CD4-positive, alpha-beta memory T cell (primary cell): Measurements from ENCODE around the gene HPS5. TPM values are rescaled to one million over a fixed set of nuclear protein-coding genes. Genes with fewer than 3 reads are reported as not detected.

Experiments used
- CTCF ChIA-PET: fragments of 350-600 bp; sonication (Branson Sonifier 250); formaldehyde crosslinking; loops from one replicate; lab custom pipeline; 2021; ENCODE audit warnings: inconsistent platforms; ENCODE audit not compliant: partially characterized antibody; lab: Charles Lee
- POLR2A ChIA-PET: fragments of 350-600 bp; sonication (Branson Sonifier 250); formaldehyde crosslinking; loops from one replicate; lab custom pipeline; 2021; ENCODE audit not compliant: partially characterized antibody; lab: Charles Lee
- DNase-seq, 5 donors: peaks; one replicate each; pipeline versions ENCODE4 v3.0.0 to v3.0.0-alpha.2; 2020 to 2022; ENCODE audit warnings: mixed read lengths in 1 of 5
- H3K27ac ChIP-seq: one replicate; pipeline ENCODE4 v1.7.0; 2013; ENCODE audit warnings: low read depth, low read length
- H3K27me3 ChIP-seq: 2 replicates; pipeline ENCODE4 v1.7.0; 2013; ENCODE audit warnings: mild to moderate bottlenecking, low read length, moderate library complexity; ENCODE audit not compliant: insufficient read depth
- H3K36me3 ChIP-seq: 2 replicates; pipeline ENCODE4 v1.7.0; 2013; ENCODE audit warnings: mild to moderate bottlenecking, low read length, moderate library complexity; ENCODE audit not compliant: insufficient read depth
- H3K4me1 ChIP-seq: 2 replicates; pipeline ENCODE4 v1.7.0; 2013; ENCODE audit warnings: mild to moderate bottlenecking, low read length, moderate library complexity; ENCODE audit not compliant: insufficient read depth
- H3K4me3 ChIP-seq, 2 donors: one replicate each; pipeline ENCODE4 v1.7.0; 2013; ENCODE audit warnings: low read length in 2 of 2, mild to moderate bottlenecking in 1 of 2
- H3K9me3 ChIP-seq, 2 donors: one replicate each; pipeline ENCODE4 v1.7.0; 2013; ENCODE audit warnings: low read length in 2 of 2, control low read depth in 1 of 2; ENCODE audit not compliant: control insufficient read depth in 1 of 2
- H3K27ac Mint-ChIP-seq, 7 donors: one replicate each; pipeline ENCODE4 v1.8.0; 2020 to 2021; ENCODE audit warnings: mixed read lengths in 7 of 7, mild to moderate bottlenecking in 6 of 7, inconsistent platforms in 3 of 7, moderate library complexity in 3 of 7
- H3K27me3 Mint-ChIP-seq, 2 donors: one replicate each; pipeline ENCODE4 v1.8.0; 2020 to 2021; ENCODE audit warnings: mixed read lengths in 2 of 2
- H3K36me3 Mint-ChIP-seq, 2 donors: one replicate each; pipeline ENCODE4 v1.8.0; 2020 to 2021; ENCODE audit warnings: mixed read lengths in 2 of 2, inconsistent platforms in 1 of 2, mild to moderate bottlenecking in 1 of 2
- H3K4me1 Mint-ChIP-seq, 4 donors: one replicate each; pipeline ENCODE4 v1.8.0; 2020 to 2021; ENCODE audit warnings: mixed read lengths in 4 of 4, mild to moderate bottlenecking in 1 of 4
- H3K4me3 Mint-ChIP-seq, 8 donors: one replicate each; pipeline ENCODE4 v1.8.0; 2020 to 2021; ENCODE audit warnings: mixed read lengths in 8 of 8, mild to moderate bottlenecking in 7 of 8, moderate library complexity in 6 of 8, inconsistent platforms in 3 of 8
- H3K9me3 Mint-ChIP-seq, 8 donors: one replicate each; pipeline ENCODE4 v1.8.0; 2020 to 2021; ENCODE audit warnings: mixed read lengths in 8 of 8, mild to moderate bottlenecking in 5 of 8, inconsistent platforms in 3 of 8, moderate library complexity in 1 of 8
- intact Hi-C: fragments of 100-400 bp; cut with micrococcal nuclease; formaldehyde crosslinking; loops from one replicate; pipeline ENCODE4 v1.15.1; 2023
- polyA plus RNA-seq, 2 donors: library from polyadenylated mRNA; unstranded; fragments of 300-500 nt; fragmentation: Illumina TruSeq; gene quantifications; one replicate each; pipeline ENCODE4 v1.2.3, GENCODE V29; 2021
- total RNA-seq, 2 experiments: library from RNA; stranded (reverse); gene quantifications; one replicate each; pipeline ENCODE4 v1.2.3, GENCODE V29; 2021

Gene HPS5
- total and polyA plus RNA-seq, 4 experiments from 2014 or later, result 14.2 to 23.7 (median 18.6) TPM

DNA sequence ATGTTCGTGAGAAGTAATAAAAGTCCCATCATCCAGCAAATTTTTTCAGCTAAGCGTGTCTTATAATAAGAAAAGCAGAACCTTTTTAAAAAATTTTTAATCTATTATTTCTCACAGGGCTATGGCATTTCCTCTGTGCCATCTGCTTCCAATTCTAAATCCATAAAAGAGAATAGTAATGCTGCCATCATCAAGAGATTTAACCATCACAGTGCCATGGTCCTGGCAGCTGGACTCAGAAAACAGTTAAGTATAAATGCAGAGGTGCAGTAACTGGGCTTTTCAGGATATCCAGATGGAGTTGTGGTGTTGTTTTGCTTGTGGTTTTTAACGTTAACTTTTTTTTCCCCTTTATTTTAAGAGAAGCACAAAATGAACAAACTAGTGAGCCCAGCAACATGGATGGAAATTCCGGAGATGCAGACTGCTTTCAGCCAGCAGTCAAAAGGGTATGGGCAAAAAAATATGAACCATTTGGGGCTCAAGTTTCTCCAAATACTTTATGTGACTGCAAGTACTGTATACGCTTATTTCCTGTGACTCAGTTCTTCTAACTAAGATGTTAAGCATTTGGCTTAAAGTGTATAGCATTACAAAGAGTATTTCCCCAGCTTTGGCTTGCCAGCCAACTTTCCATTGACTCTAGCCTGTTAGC is 25.7 kb upstream of the HPS5 start:
- peaks cover 35 to 58% of the 10 kb centered on the region in 2 donors for H3K36me3 Mint-ChIP-seq
- intact Hi-C loops, result no loop called here
- CTCF ChIA-PET, result interaction anchor here (0.9 to 1.5 kb wide), 2 partner anchors 11 to 14 kb away, joined by 3 read pairs; no protein-coding TSS in a partner anchor
- Histone ChIP-seq H3K36me3 (peaks cover 42% of the 10 kb centered on the region), H3K9me3 (no peaks in the 10 kb centered on the region), H3K27me3 (no peaks in the 10 kb centered on the region), H3K27ac (no peak overlapping the region), H3K4me1 (no peaks in the 10 kb centered on the region), H3K4me3 (no peak overlapping the region)
- H3K4me1 Mint-ChIP-seq, result peaks cover 0 to 6% (median 3%) of the 10 kb centered on the region in 4 donors
- H3K4me3 Mint-ChIP-seq, result no peak overlapping the region
- no peaks in the 10 kb centered on the region for H3K27me3 Mint-ChIP-seq
- DNase-seq, result no peak
- H3K9me3 Mint-ChIP-seq, result no peaks in the 10 kb centered on the region
- H3K27ac Mint-ChIP-seq, result peak overlapping the region in 2 of 7 donors; percentile 29 to 32
- POLR2A ChIA-PET, result interaction anchor here (1.1 to 1.9 kb wide), 3 partner anchors 47 to 179 kb away, joined by 3 to 4 read pairs (median 4); partner anchors contain the start of genes LDHA and TSG101

DNA sequence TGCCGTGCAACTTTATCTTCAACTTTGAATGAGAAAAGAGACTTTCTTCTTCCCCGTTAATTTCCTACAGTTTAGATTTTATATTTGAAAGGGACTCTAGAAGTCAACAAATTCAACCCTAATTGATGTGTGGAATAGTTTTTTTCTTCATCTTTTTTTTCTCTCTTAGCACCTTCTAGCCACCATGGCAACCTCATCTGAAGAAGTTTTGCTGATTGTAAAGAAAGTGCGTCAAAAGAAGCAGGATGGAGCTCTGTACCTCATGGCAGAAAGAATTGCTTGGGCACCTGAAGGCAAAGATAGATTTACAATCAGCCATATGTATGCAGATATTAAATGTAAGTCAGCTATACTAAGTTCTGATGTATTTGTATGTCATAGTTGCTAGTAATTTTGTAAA is 11.0 kb upstream of the HPS5 start:
- CTCF ChIA-PET, result no interaction called here
- H3K27me3 Mint-ChIP-seq, result no peaks in the 10 kb centered on the region
- Histone ChIP-seq H3K27me3 (no peaks in the 10 kb centered on the region), H3K36me3 (peaks cover 32% of the 10 kb centered on the region), H3K4me3 (no peak overlapping the region), H3K9me3 (no peaks in the 10 kb centered on the region), H3K4me1 (peaks cover 65% of the 10 kb centered on the region), H3K27ac (peak overlapping the region; percentile 48)
- H3K27ac Mint-ChIP-seq, result peak overlapping the region; percentile 92 to 96 (median 94)
- H3K4me3 Mint-ChIP-seq, result peak overlapping the region; percentile 57 to 89 (median 76)
- POLR2A ChIA-PET, result interaction anchor here (1.6 to 3.8 kb wide), 3 partner anchors 11 to 62 kb away, joined by 12 to 33 read pairs (median 12); partner anchors contain the start of genes GTF2H1, HPS5 and LDHA
- peak; percentile 44 to 70 (median 48) for DNase-seq
- H3K36me3 Mint-ChIP-seq, result peaks cover 37 to 49% of the 10 kb centered on the region in 2 donors
- intact Hi-C loops, result loop anchor here (1.0 kb wide), 1 partner anchor 11 kb away; the partner anchor contains the start of genes GTF2H1 and HPS5
- H3K4me1 Mint-ChIP-seq, result peaks cover 43 to 69% (median 60%) of the 10 kb centered on the region in 4 donors
- H3K9me3 Mint-ChIP-seq, result no peaks in the 10 kb centered on the region

DNA sequence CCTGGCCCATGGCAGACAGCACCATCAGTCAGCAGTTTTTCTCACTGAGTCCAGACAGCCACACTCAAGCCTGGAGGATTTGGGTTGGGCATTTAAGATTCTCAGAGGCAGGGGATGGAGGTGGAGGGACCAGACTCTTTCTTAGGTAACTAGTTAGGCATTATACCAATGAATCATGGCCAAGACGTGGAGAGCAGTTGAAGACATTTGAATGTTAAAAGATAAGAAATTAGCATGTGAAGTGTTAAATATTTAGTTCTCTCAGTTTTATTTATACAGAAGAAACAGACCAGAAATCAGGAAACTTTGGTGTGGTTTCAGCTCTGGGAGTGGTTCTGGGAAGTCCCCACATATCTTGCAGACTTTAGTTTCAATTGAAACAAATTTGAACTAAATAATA is 10.4 kb upstream of the HPS5 start:
- Mint-ChIP-seq H3K36me3 (peaks cover 35 to 47% of the 10 kb centered on the region in 2 donors), H3K9me3 (no peaks in the 10 kb centered on the region), H3K4me3 (peak overlapping the region; percentile 62 to 89 (median 79)), H3K4me1 (peaks cover 43 to 69% (median 60%) of the 10 kb centered on the region in 4 donors), H3K27ac (peak overlapping the region; percentile 92 to 95 (median 94)), H3K27me3 (no peaks in the 10 kb centered on the region)
- no peaks in the 10 kb centered on the region for H3K27me3 ChIP-seq
- intact Hi-C loops, result loop anchor here (1.0 kb wide), 1 partner anchor 10 kb away; the partner anchor contains the start of genes GTF2H1 and HPS5
- DNase-seq, result peak; percentile 45 to 82 (median 57)
- peak overlapping the region; percentile 71 for H3K27ac ChIP-seq
- H3K9me3 ChIP-seq, result no peaks in the 10 kb centered on the region
- peaks cover 31% of the 10 kb centered on the region for H3K36me3 ChIP-seq
- H3K4me1 ChIP-seq, result peaks cover 69% of the 10 kb centered on the region
- CTCF ChIA-PET, result interaction anchor here (0.5 kb wide), 1 partner anchor 61 kb away, joined by 4 read pairs; no protein-coding TSS in a partner anchor
- peak overlapping the region; percentile 11 to 19 for H3K4me3 ChIP-seq
- POLR2A ChIA-PET, result interaction anchor here (1.6 to 3.8 kb wide), 3 partner anchors 10 to 63 kb away, joined by 12 to 33 read pairs (median 12); partner anchors contain the start of genes GTF2H1, HPS5 and LDHA

DNA sequence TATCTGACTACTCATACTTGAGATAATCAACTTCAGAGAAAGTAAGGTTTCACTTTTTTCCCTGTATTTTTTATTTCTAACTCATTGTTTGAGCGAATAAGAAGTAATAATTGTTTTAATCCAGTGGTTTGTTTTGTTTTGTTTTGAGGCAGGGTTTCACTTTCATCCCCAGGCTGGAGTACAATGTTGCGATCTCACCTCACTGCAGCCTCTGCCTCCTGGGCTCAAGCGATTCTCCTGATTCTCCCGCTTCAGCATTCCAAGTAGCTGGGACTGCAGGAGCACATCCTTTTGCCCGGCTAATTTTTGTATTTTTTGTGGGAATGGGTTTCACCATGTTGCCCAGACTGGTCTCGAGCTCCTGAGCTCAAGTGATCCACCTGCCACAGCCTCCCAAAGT is 9.0 kb upstream of the HPS5 start:
- peak overlapping the region; percentile 65 to 95 (median 86) for H3K27ac Mint-ChIP-seq
- CTCF ChIA-PET, result no interaction called here
- peaks cover 38 to 46% of the 10 kb centered on the region in 2 donors for H3K36me3 Mint-ChIP-seq
- H3K4me3 ChIP-seq, result peak overlapping the region in 1 of 2 donors; percentile 1
- no peaks in the 10 kb centered on the region for H3K9me3 ChIP-seq
- H3K27me3 ChIP-seq, result no peaks in the 10 kb centered on the region
- peak overlapping the region; percentile 71 for H3K27ac ChIP-seq
- POLR2A ChIA-PET, result interaction anchor here (1.0 to 3.8 kb wide), 4 partner anchors 9 to 64 kb away, joined by 4 to 33 read pairs (median 12); partner anchors contain the start of genes GTF2H1, HPS5 and LDHA
- peaks cover 49 to 74% (median 64%) of the 10 kb centered on the region in 4 donors for H3K4me1 Mint-ChIP-seq
- H3K4me3 Mint-ChIP-seq, result peak overlapping the region; percentile 46 to 76 (median 68)
- no peaks in the 10 kb centered on the region for H3K9me3 Mint-ChIP-seq
- intact Hi-C loops, result loop anchor here (2.0 kb wide), 1 partner anchor 64 kb away; the partner anchor contains the start of gene LDHA
- H3K27me3 Mint-ChIP-seq, result no peaks in the 10 kb centered on the region
- H3K4me1 ChIP-seq, result peaks cover 73% of the 10 kb centered on the region
- H3K36me3 ChIP-seq, result peaks cover 25% of the 10 kb centered on the region
- DNase-seq, result no peak

DNA sequence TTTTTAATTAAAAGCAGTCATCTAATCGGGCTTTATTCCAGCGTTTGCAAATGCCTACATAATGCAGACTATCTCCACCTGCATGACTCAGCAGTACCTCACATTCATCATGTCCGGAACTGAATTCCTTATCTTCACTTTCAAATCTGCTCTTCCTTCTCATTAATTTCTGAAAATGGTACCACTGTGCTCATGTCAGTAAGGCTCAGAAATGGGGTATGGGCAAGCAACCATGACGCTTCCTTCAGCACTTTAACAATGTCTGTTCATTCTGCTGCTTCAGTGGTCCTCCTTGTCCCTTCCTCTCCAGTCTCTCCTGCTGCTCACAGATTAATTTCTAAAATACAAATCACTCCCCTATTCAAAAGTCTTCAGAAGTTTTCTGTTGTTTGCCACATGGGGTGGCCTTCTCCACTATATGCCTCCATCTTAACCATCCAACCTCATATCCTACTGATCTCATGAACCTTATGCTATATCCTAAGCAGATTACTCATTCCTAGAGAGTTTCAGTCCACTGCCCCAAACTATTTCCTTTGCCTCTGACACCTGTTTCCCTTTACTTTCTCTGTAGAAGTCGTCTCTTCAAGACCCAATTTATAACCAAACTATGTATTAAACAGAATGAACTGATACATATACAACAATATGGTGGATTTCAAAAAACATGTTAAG is 7.4 kb upstream of the HPS5 start:
- no peak overlapping the region for H3K4me3 ChIP-seq
- peaks cover 13% of the 10 kb centered on the region for H3K36me3 ChIP-seq
- intact Hi-C loops, result loop anchor here (10.0 kb wide), 1 partner anchor 225 kb away; the partner anchor contains the start of gene SAAL1
- Mint-ChIP-seq H3K4me1 (peaks cover 55 to 76% (median 65%) of the 10 kb centered on the region in 4 donors), H3K4me3 (peak overlapping the region in 7 of 8 donors; percentile 4 to 71 (median 18)), H3K27ac (peak overlapping the region; percentile 62 to 95 (median 83)), H3K36me3 (peaks cover 26 to 44% of the 10 kb centered on the region in 2 donors), H3K27me3 (no peaks in the 10 kb centered on the region), H3K9me3 (no peaks in the 10 kb centered on the region)
- H3K4me1 ChIP-seq, result peaks cover 79% of the 10 kb centered on the region
- ChIA-PET CTCF (no interaction called here), POLR2A (no interaction called here)
- no peak for DNase-seq
- H3K27me3 ChIP-seq, result no peaks in the 10 kb centered on the region
- H3K9me3 ChIP-seq, result no peaks in the 10 kb centered on the region
- H3K27ac ChIP-seq, result peak overlapping the region; percentile 71

DNA sequence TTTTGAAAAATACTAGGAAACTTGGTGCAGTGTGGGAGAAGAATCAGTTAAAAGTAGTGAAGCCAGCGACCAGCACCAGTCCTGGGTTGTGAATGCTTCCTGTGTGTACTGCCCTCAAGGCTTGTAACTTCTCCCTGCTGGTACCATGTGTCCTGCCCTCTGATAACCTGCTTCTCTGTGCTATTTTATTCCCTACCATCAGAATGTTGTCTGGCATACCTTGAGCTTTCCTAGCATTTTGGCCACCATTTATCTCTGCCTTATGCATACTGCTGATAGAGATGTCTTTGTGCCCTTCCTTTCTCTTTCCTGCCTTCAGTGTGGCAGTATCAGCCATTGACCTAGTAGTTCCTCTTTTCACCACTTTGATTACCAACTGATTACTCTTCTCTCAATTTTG is 2.4 kb upstream of the HPS5 start:
- ChIA-PET POLR2A (no interaction called here), CTCF (no interaction called here)
- H3K36me3 Mint-ChIP-seq, result peaks cover 11 to 39% of the 10 kb centered on the region in 2 donors
- Histone ChIP-seq H3K9me3 (no peaks in the 10 kb centered on the region), H3K4me1 (peaks cover 68% of the 10 kb centered on the region), H3K4me3 (peak overlapping the region in 1 of 2 donors; percentile 20), H3K27me3 (no peaks in the 10 kb centered on the region), H3K36me3 (peaks cover 4% of the 10 kb centered on the region), H3K27ac (no peak overlapping the region)
- peaks cover 47 to 76% (median 64%) of the 10 kb centered on the region in 4 donors for H3K4me1 Mint-ChIP-seq
- H3K27ac Mint-ChIP-seq, result peak overlapping the region; percentile 57 to 100 (median 100)
- intact Hi-C loops, result loop anchor here (10.0 kb wide), 1 partner anchor 220 kb away; the partner anchor contains the start of gene SAAL1
- no peaks in the 10 kb centered on the region for H3K9me3 Mint-ChIP-seq
- H3K27me3 Mint-ChIP-seq, result no peaks in the 10 kb centered on the region
- peak overlapping the region; percentile 96 to 99 (median 98) for H3K4me3 Mint-ChIP-seq
- no peak for DNase-seq
